K562 (cell line): ENCODE measurements around the gene FGF9. TPM values are rescaled to one million over a fixed set of nuclear protein-coding genes. Genes with fewer than 3 reads are reported as not detected.

Source experiments
- ATAC-seq: fragments of 200-7000 bp; cut with Tn5 transposase; 3 replicates; pipeline ENCODE4 v1.9.1; 2020; ENCODE audit warnings: moderate library complexity
- BruUV-seq: library from RNA; stranded (reverse); fragments of 400-500 nt; replicated peaks from 2 replicates; lab custom pipeline; 2021; lab: Mats Ljungman, UMichigan
- CTCF ChIA-PET: fragments of 300-600 bp; formaldehyde crosslinking; extraction: SDS; loops from one replicate; lab custom pipeline; 2021; ENCODE audit warnings: low intra/inter-chr PET ratio; lab: Yijun Ruan, JAX
- POLR2A ChIA-PET: fragments of 300-600, 350-650 bp; sonication (Branson Sonifier 250); formaldehyde crosslinking; extraction: SDS; loops from one replicate; lab custom pipeline; 2021; ENCODE audit warnings: antibody characterized with exemption, inconsistent platforms; lab: Yijun Ruan, JAX
- DNase-seq, 4 experiments: peaks; one replicate each; pipeline versions ENCODE4 v3.0.0 to v3.0.0-alpha.2; 2011 to 2018; ENCODE audit warnings: low spot score in 3 of 4, mixed read lengths in 3 of 4; ENCODE audit errors: extremely low read depth in 1 of 4
- FAIRE-seq: peaks from 2 replicates; lab custom pipeline; 2011; peaks lifted over from hg19 to GRCh38; lab: Jason Lieb, UNC
- H2AFZ ChIP-seq: 2 replicates; pipeline ENCODE4 v1.6.0; 2011; ENCODE audit warnings: low read depth, low read length, control low read depth, inconsistent platforms
- H3K27ac ChIP-seq: fragments of 200-600 bp; 3 replicates; pipeline ENCODE4 v1.8.0; 2011; ENCODE audit warnings: low read depth, mild to moderate bottlenecking, control low read depth, inconsistent platforms, low read length, moderate library complexity, mixed read lengths; ENCODE audit errors: extremely low read depth
- H3K27me3 ChIP-seq, 2 experiments: fragments of 300-600 bp in 1 of 2; 2 replicates in 1 of 2; 3 replicates in 1 of 2; pipeline versions ENCODE4 v1.6.0 to v1.8.0; 2011; ENCODE audit warnings: inconsistent platforms in 2 of 2, low read length in 2 of 2, mild to moderate bottlenecking in 1 of 2, mixed read lengths in 1 of 2, moderate library complexity in 1 of 2; ENCODE audit not compliant: control insufficient read depth in 2 of 2, insufficient read depth in 2 of 2
- H3K36me3 ChIP-seq: fragments of 300-600 bp; 3 replicates; pipeline ENCODE4 v1.8.0; 2011; ENCODE audit warnings: mild to moderate bottlenecking, low read length, inconsistent platforms; ENCODE audit not compliant: control insufficient read depth, insufficient read depth
- H3K4me1 ChIP-seq, 2 experiments: fragments of 200-600 bp in 1 of 2; replicated peaks in 1 of 2; 2 replicates in 1 of 2; 3 replicates in 1 of 2; pipeline versions ENCODE4 v1.5.1 to v1.8.0; 2011; ENCODE audit warnings: inconsistent platforms in 2 of 2, low read length in 2 of 2, mild to moderate bottlenecking in 1 of 2, mixed read lengths in 1 of 2, moderate library complexity in 1 of 2; ENCODE audit not compliant: control insufficient read depth in 2 of 2, insufficient read depth in 2 of 2
- H3K4me2 ChIP-seq: 2 replicates; pipeline ENCODE4 v1.6.1; 2011; ENCODE audit warnings: low read length, control low read depth, inconsistent platforms, mixed read lengths; ENCODE audit not compliant: insufficient read depth
- H3K4me3 ChIP-seq: fragments of 200-600 bp; sonication (generic), shearing (Covaris generic); 2 replicates; pipeline ENCODE4 v1.5.1; 2016; ENCODE audit warnings: control low read depth, inconsistent platforms
- H3K79me2 ChIP-seq: fragments of 200-600 bp; 3 replicates; pipeline ENCODE4 v1.8.0; 2011; ENCODE audit warnings: low read length, inconsistent platforms; ENCODE audit not compliant: control insufficient read depth, insufficient read depth
- H3K9ac ChIP-seq, 2 experiments: 2 replicates each; pipeline versions ENCODE4 v1.6.0 to v1.6.1; 2011; ENCODE audit warnings: low read depth in 2 of 2, low read length in 2 of 2, control low read depth in 1 of 2, inconsistent platforms in 1 of 2, mild to moderate bottlenecking in 1 of 2, mixed read lengths in 1 of 2; ENCODE audit not compliant: insufficient read depth in 1 of 2
- H3K9me1 ChIP-seq: one replicate; pipeline ENCODE4 v1.6.0; 2011; ENCODE audit warnings: inconsistent platforms, mild to moderate bottlenecking, low read length, moderate library complexity; ENCODE audit not compliant: control insufficient read depth, insufficient read depth
- H3K9me3 ChIP-seq: replicated peaks from 2 replicates; pipeline ENCODE4 v1.5.1; 2011; ENCODE audit warnings: low read depth, low read length, inconsistent platforms; ENCODE audit not compliant: control insufficient read depth, insufficient read depth
- H4K20me1 ChIP-seq: replicated peaks from 2 replicates; pipeline ENCODE4 v1.6.1; 2011; ENCODE audit warnings: low read length, inconsistent platforms, mixed read lengths; ENCODE audit not compliant: control insufficient read depth, insufficient read depth
- CHD2 ChIP-seq: IDR thresholded peaks from 2 replicates; pipeline ENCODE4 v1.6.1; 2011; ENCODE audit warnings: low read depth, low read length
- CHD4 ChIP-seq: fragments of 200-600 bp; sonication (generic); IDR thresholded peaks from 3 replicates; pipeline ENCODE4 v1.6.1; 2012; ENCODE audit warnings: low read depth, mild to moderate bottlenecking, mixed read lengths, low read length, inconsistent platforms; ENCODE audit not compliant: insufficient read depth, insufficient replicate concordance, poor library complexity, severe bottlenecking
- DACH1 ChIP-seq: fragments of 450-650 bp; IDR thresholded peaks from 2 replicates; pipeline ENCODE4 v1.6.1; 2018; ENCODE audit not compliant: partially characterized antibody
- HLTF ChIP-seq: fragments of 450-650 bp; IDR thresholded peaks from 2 replicates; pipeline ENCODE4 v1.6.1; 2016
- IFI16 ChIP-seq: fragments of 250-450 bp; sonication (Bioruptor Pico); IDR thresholded peaks from 2 replicates; pipeline ENCODE4 v2.1.2; 2022; ENCODE audit warnings: mild to moderate bottlenecking, inconsistent platforms
- KAT8 ChIP-seq: fragments of 450-650 bp; IDR thresholded peaks from 2 replicates; pipeline ENCODE4 v1.6.1; 2016; ENCODE audit warnings: low read depth, mild to moderate bottlenecking
- NCOA2 ChIP-seq, 2 experiments: fragments of 450-650 bp; IDR thresholded peaks; 2 replicates each; pipeline ENCODE4 v1.6.1; 2018; ENCODE audit warnings: mild to moderate bottlenecking in 2 of 2, moderate library complexity in 1 of 2; ENCODE audit not compliant: partially characterized antibody in 2 of 2
- SRF ChIP-seq, 2 experiments: fragments of 250-450, 450-650 bp in 1 of 2; sonication (Bioruptor Pico) in 1 of 2; sonication (generic) in 1 of 2; formaldehyde crosslinking; IDR thresholded peaks; 2 replicates each; pipeline versions ENCODE4 v1.5.0 to v1.5.1; 2020 to 2022; ENCODE audit warnings: mild to moderate bottlenecking in 1 of 2, missing genetic modification reagents in 1 of 2
- STAT5A ChIP-seq: IDR thresholded peaks from 2 replicates; pipeline ENCODE4 v1.6.1; 2012; ENCODE audit warnings: low read length, inconsistent platforms, borderline replicate concordance
- XRCC3 ChIP-seq: fragments of 450-650 bp; IDR thresholded peaks from 2 replicates; pipeline ENCODE4 v1.6.1; 2017; ENCODE audit warnings: mild to moderate bottlenecking, moderate library complexity
- ZC3H8 ChIP-seq: fragments of 450-650 bp; IDR thresholded peaks from 2 replicates; pipeline ENCODE4 v1.6.1; 2017
- ZNF232 ChIP-seq: sonication (generic); formaldehyde crosslinking; IDR thresholded peaks from 2 replicates; pipeline ENCODE4 v1.8.0; 2022; ENCODE audit warnings: mild to moderate bottlenecking, missing genetic modification reagents
- WGBS: fragments of 100-300 bp; shearing (Covaris generic); methylation state at CpG from one replicate; pipeline ENCODE4 v1.1.6; 2016; ENCODE audit warnings: low coverage, mixed read lengths; ENCODE audit not compliant: insufficient coverage; ENCODE audit errors: missing lambda C conversion rate; 5-methylcytosine and 5-hydroxymethylcytosine counted together
- in situ Hi-C: fragments of 300-500 bp; cut with MboI; formaldehyde crosslinking; loops from 4 replicates; pipeline ENCODE4 v1.15.0; 2018; ENCODE audit warnings: inconsistent platforms, mixed read lengths
- intact Hi-C: fragments of 100-400 bp; cut with micrococcal nuclease; formaldehyde crosslinking; loops from 2 replicates; pipeline ENCODE4 v1.14.2; 2022
- polyA plus RNA-seq, 8 experiments: library from polyadenylated mRNA; depleted of rRNA in 4 of 8; stranded (reverse) in 5 of 8; unstranded in 3 of 8; fragments of >200 nt; fragmentation: Nextera tagmentation in 2 of 8; fragmentation: Illumina TruSeq in 1 of 8; extraction: Ambion mirVana in 2 of 8; extraction: Trizol in 1 of 8; gene quantifications; 2 replicates each; pipeline versions ENCODE4 v1.2.1 to v1.2.3, GENCODE V29; 2011 to 2014; ENCODE audit warnings: inconsistent platforms in 1 of 8, missing spikeins in 1 of 8
- total RNA-seq, 7 experiments: library from RNA; depleted of rRNA in 6 of 7; stranded (reverse); fragments of >200 nt in 6 of 7; fragmentation: Illumina TruSeq in 2 of 7; extraction: Trizol in 2 of 7; gene quantifications; 2 replicates each; pipeline versions ENCODE4 v1.2.1 to v1.2.3, GENCODE V29; 2011 to 2021; ENCODE audit warnings: low replicate concordance in 1 of 7
- TF ChIP-seq, protein P1 (sequence below): fragments of 250-450 bp; sonication (Bioruptor Pico); IDR thresholded peaks from 2 replicates; pipeline ENCODE4 v1.8.0; 2021; ENCODE audit warnings: mild to moderate bottlenecking, moderate library complexity

FGF9 gene
- total and polyA plus RNA-seq, 9 of the 15 experiments (the other 6 are each of a cell fraction or from before 2014, with no cell fraction given): not detected

DNA sequence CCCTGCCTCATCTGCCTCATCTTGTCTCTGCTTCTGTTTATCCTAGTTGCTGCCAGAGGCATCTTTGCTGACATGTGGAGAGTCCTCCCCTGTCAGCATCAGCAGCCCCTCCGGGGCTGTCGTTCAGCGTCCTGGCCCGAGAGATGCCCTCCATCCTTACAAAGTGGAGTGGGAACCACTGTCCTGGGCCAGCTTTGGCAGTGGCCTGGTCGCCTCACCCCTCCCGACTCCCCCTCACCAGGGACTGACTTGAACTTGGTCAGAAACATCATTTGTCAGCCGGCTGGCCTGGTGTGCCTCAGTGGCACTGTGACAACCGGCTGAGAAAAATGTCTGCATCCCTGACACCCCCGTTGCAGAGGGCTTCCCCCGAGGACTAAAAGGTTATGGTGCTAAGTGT, 20.6 kb downstream of the FGF9 start:
- intact Hi-C loops: no loop called here
- H2AFZ ChIP-seq: no peak overlapping the region
- H3K27ac ChIP-seq: no peak overlapping the region
- H4K20me1 ChIP-seq: no peaks in the 10 kb centered on the region
- no peaks in the 10 kb centered on the region for H3K9me3 ChIP-seq
- BruUV-seq: no TSS peak
- H3K4me2 ChIP-seq: no peak overlapping the region
- DNase-seq: no peak
- TF ChIP-seq DACH1: no peak
- TF ChIP-seq CHD4: no peak
- no peak for TF ChIP-seq ZNF232 (CRISPR knock-in tag)
- no peak for TF ChIP-seq CHD2
- TF ChIP-seq KAT8: no peak
- TF ChIP-seq IFI16: no peak
- TF ChIP-seq, protein P1, sequence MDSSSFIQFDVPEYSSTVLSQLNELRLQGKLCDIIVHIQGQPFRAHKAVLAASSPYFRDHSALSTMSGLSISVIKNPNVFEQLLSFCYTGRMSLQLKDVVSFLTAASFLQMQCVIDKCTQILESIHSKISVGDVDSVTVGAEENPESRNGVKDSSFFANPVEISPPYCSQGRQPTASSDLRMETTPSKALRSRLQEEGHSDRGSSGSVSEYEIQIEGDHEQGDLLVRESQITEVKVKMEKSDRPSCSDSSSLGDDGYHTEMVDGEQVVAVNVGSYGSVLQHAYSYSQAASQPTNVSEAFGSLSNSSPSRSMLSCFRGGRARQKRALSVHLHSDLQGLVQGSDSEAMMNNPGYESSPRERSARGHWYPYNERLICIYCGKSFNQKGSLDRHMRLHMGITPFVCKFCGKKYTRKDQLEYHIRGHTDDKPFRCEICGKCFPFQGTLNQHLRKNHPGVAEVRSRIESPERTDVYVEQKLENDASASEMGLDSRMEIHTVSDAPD (CRISPR knock-in tag): no peak
- TF ChIP-seq NCOA2 (IDR thresholded peaks at IDR 0.05; ENCODE audit: partially characterized antibody in 2 of 2): no peak
- no peak for TF ChIP-seq HLTF
- TF ChIP-seq XRCC3: no peak
- TF ChIP-seq ZC3H8: no peak
- no peak for TF ChIP-seq STAT5A
- no peak for TF ChIP-seq SRF (CRISPR knock-in tag; IDR thresholded peaks at IDR 0.05)
- no peak for FAIRE-seq
- no peaks in the 10 kb centered on the region for H3K36me3 ChIP-seq
- WGBS: 0% methylated on average over 9 of the region's 10 CpGs
- no peaks in the 10 kb centered on the region for H3K9me1 ChIP-seq
- H3K4me3 ChIP-seq: no peak overlapping the region
- ATAC-seq: no peak
- no peak overlapping the region for H3K9ac ChIP-seq
- H3K4me1 ChIP-seq: no peaks in the 10 kb centered on the region
- H3K79me2 ChIP-seq: no peaks in the 10 kb centered on the region
- in situ Hi-C loops: no loop called here
- CTCF ChIA-PET: no interaction called here
- H3K27me3 ChIP-seq: peaks cover 5 to 23% of the 10 kb centered on the region in 2 experiments; a peak in 4 of 5 replicates
- POLR2A ChIA-PET: no interaction called here
